Endothelial cell of umbilical vein (primary cell): ENCODE data around the gene CSGALNACT2. TPM values are rescaled to one million over a fixed set of nuclear protein-coding genes. Genes with fewer than 3 reads are reported as not detected.

ENCODE experiments used
- BruUV-seq: library from RNA; stranded (reverse); fragments of 400-500 nt; replicated peaks from 2 replicates; lab custom pipeline; 2021; lab: Mats Ljungman, UMichigan
- CTCF ChIA-PET: fragments of 300-600, 350-600 bp; sonication (Branson Sonifier 250); formaldehyde crosslinking; loops from one replicate; lab custom pipeline; 2021; ENCODE audit warnings: antibody characterized with exemption, inconsistent platforms; lab: Charles Lee
- POLR2A ChIA-PET: fragments of 300-600, 350-600 bp; sonication (Branson Sonifier 250); formaldehyde crosslinking; loops from one replicate; lab custom pipeline; 2021; ENCODE audit warnings: antibody characterized with exemption, inconsistent platforms; lab: Charles Lee
- DNase-seq: peaks from one replicate; pipeline ENCODE4 v3.0.0-alpha.2; 2011; ENCODE audit warnings: low read depth, low spot score
- FAIRE-seq: peaks from 2 replicates; lab custom pipeline; 2011; peaks lifted over from hg19 to GRCh38; lab: Jason Lieb, UNC
- H2AFZ ChIP-seq: 2 replicates; pipeline ENCODE4 v1.6.0; 2012; ENCODE audit warnings: low read depth, low read length, control low read depth, inconsistent platforms
- H3K27ac ChIP-seq: 2 replicates; pipeline ENCODE4 v1.5.1; 2011; ENCODE audit warnings: low read depth, mild to moderate bottlenecking, control low read depth, low read length, moderate library complexity; ENCODE audit not compliant: insufficient read depth
- H3K27me3 ChIP-seq, 2 experiments: 2 replicates each; pipeline versions ENCODE4 v1.6.0 to v1.6.1; 2011; ENCODE audit warnings: low read length in 2 of 2, mixed read lengths in 1 of 2; ENCODE audit not compliant: control insufficient read depth in 2 of 2, insufficient read depth in 2 of 2
- H3K36me3 ChIP-seq, 2 experiments: 2 replicates in 1 of 2; 3 replicates in 1 of 2; pipeline ENCODE4 v1.5.1; 2011; ENCODE audit warnings: low read length in 2 of 2, mild to moderate bottlenecking in 1 of 2, moderate library complexity in 1 of 2; ENCODE audit not compliant: control insufficient read depth in 2 of 2, insufficient read depth in 2 of 2; ENCODE audit errors: extremely low read depth in 1 of 2
- H3K4me1 ChIP-seq: 3 replicates; pipeline ENCODE4 v1.5.1; 2011; ENCODE audit warnings: mild to moderate bottlenecking, low read length; ENCODE audit not compliant: control insufficient read depth, insufficient read depth; ENCODE audit errors: extremely low read depth
- H3K4me2 ChIP-seq: 2 replicates; pipeline ENCODE4 v1.6.1; 2011; ENCODE audit warnings: low read length, control low read depth, mixed read lengths; ENCODE audit not compliant: insufficient read depth
- H3K4me3 ChIP-seq, 3 experiments: fragments of 200-600 bp in 1 of 3; sonication (generic), shearing (Covaris generic) in 1 of 3; replicated peaks in 1 of 3; 2 replicates each; pipeline ENCODE4 v1.5.1; 2011 to 2016; ENCODE audit warnings: control low read depth in 3 of 3, low read length in 3 of 3, mild to moderate bottlenecking in 2 of 3, inconsistent platforms in 1 of 3, low read depth in 1 of 3, moderate library complexity in 1 of 3; ENCODE audit not compliant: insufficient read depth in 1 of 3
- H3K79me2 ChIP-seq: 2 replicates; pipeline ENCODE4 v1.6.0; 2012; ENCODE audit warnings: low read length, inconsistent platforms; ENCODE audit not compliant: control insufficient read depth, insufficient read depth
- H3K9ac ChIP-seq: replicated peaks from 2 replicates; pipeline ENCODE3; 2011; ENCODE audit warnings: low read length, control low read depth; ENCODE audit not compliant: insufficient read depth; ENCODE audit errors: extremely low read depth
- H3K9me1 ChIP-seq: replicated peaks from 3 replicates; pipeline ENCODE4 v1.6.0; 2011; ENCODE audit warnings: mild to moderate bottlenecking, low read length; ENCODE audit not compliant: control insufficient read depth, insufficient read depth; ENCODE audit errors: extremely low read depth
- H3K9me3 ChIP-seq: replicated peaks from 2 replicates; pipeline ENCODE4 v1.5.1; 2012; ENCODE audit warnings: low read length, inconsistent platforms; ENCODE audit not compliant: control insufficient read depth, insufficient read depth
- H4K20me1 ChIP-seq: replicated peaks from 2 replicates; pipeline ENCODE3; 2011; ENCODE audit warnings: mild to moderate bottlenecking, low read length; ENCODE audit not compliant: control insufficient read depth, insufficient read depth; ENCODE audit errors: extremely low read depth
- CTCF ChIP-seq, 2 donors: IDR thresholded peaks; 1 replicate in 1 of 2; 2 replicates in 1 of 2; pipeline ENCODE4 v1.5.1; 2011; ENCODE audit warnings: low read length in 2 of 2, mild to moderate bottlenecking in 2 of 2, moderate library complexity in 2 of 2, control low read depth in 1 of 2, inconsistent platforms in 1 of 2, low read depth in 1 of 2; ENCODE audit not compliant: insufficient read depth in 1 of 2; ENCODE audit errors: extremely low read depth in 1 of 2
- EZH2 ChIP-seq: IDR thresholded peaks from 2 replicates; pipeline ENCODE4 v1.6.1; 2012; ENCODE audit warnings: borderline replicate concordance, low read depth, mild to moderate bottlenecking, moderate library complexity, low read length, inconsistent platforms; ENCODE audit not compliant: severe bottlenecking
- FOS ChIP-seq: IDR thresholded peaks from 2 replicates; pipeline ENCODE4 v1.6.1; 2011; ENCODE audit warnings: mild to moderate bottlenecking, low read length, moderate library complexity, borderline replicate concordance; ENCODE audit not compliant: insufficient read depth
- GATA2 ChIP-seq: IDR thresholded peaks from 2 replicates; pipeline ENCODE4 v1.7.0; 2011; ENCODE audit warnings: low read depth, mild to moderate bottlenecking, moderate library complexity, mixed read lengths, low read length; ENCODE audit not compliant: insufficient read length, insufficient read depth
- JUN ChIP-seq: IDR thresholded peaks from 2 replicates; pipeline ENCODE4 v1.6.1; 2011; ENCODE audit warnings: borderline replicate concordance, low read depth; ENCODE audit not compliant: insufficient read length, insufficient read depth
- MAX ChIP-seq: IDR thresholded peaks from 2 replicates; pipeline ENCODE4 v1.6.1; 2011; ENCODE audit not compliant: insufficient read depth, insufficient read length
- MYC ChIP-seq: IDR thresholded peaks from one replicate; pipeline ENCODE4 v1.6.1; 2011; ENCODE audit warnings: mild to moderate bottlenecking, low read depth, low read length
- POLR2A ChIP-seq: IDR thresholded peaks from 2 replicates; pipeline ENCODE4 v1.6.1; 2012; ENCODE audit warnings: low read depth, mild to moderate bottlenecking, control low read depth, low read length
- POLR2AphosphoS5 ChIP-seq: IDR thresholded peaks from 2 replicates; pipeline ENCODE4 v1.6.1; 2012; ENCODE audit warnings: low read depth, mild to moderate bottlenecking, control low read depth, low read length, moderate library complexity; ENCODE audit not compliant: insufficient read depth
- dilution Hi-C: fragments of 300-500 bp; cut with MboI; formaldehyde crosslinking; loops from one replicate; pipeline ENCODE4 v1.15.0; 2019; ENCODE audit warnings: low sequenced_read_pairs; ENCODE audit not compliant: extremely low pct_ligation_motif_present
- intact Hi-C: fragments of 100-400 bp; cut with micrococcal nuclease; formaldehyde crosslinking; loops from one replicate; pipeline ENCODE4 v1.10.0; 2022
- polyA plus RNA-seq, 4 experiments: library from polyadenylated mRNA; depleted of rRNA in 3 of 4; stranded (reverse) in 3 of 4; unstranded in 1 of 4; fragments of >200 nt; gene quantifications; 2 replicates each; pipeline versions ENCODE4 v1.2.1 to v1.2.3, GENCODE V29; 2011 to 2012; ENCODE audit warnings: missing spikeins in 1 of 4
- total RNA-seq: library from RNA; stranded (reverse); gene quantifications from 2 replicates; pipeline ENCODE4 v1.2.3, GENCODE V29; 2021

CSGALNACT2 gene
- total and polyA plus RNA-seq, 2 donors (not counting 3 experiments of a cell fraction or from before 2014, with no cell fraction given), result 9.7 to 17.7 TPM

- ChIA-PET CTCF (no interaction called here), POLR2A (no interaction called here)
- Histone ChIP-seq H2AFZ (no peak overlapping the region), H3K36me3 (no peaks in the 10 kb centered on the region), H3K4me2 (no peak overlapping the region), H3K79me2 (no peaks in the 10 kb centered on the region), H3K4me3 (no peak overlapping the region), H3K27ac (no peak overlapping the region), H3K27me3 (no peaks in the 10 kb centered on the region), H4K20me1 (no peaks in the 10 kb centered on the region), H3K9ac (no peak overlapping the region), H3K9me1 (no peaks in the 10 kb centered on the region), H3K9me3 (no peaks in the 10 kb centered on the region), H3K4me1 (no peaks in the 10 kb centered on the region)
- no peak for DNase-seq
- TF ChIP-seq JUN (no peak), POLR2A (no peak), GATA2 (no peak), MAX (no peak), POLR2AphosphoS5 (no peak), MYC (no peak)
- intact Hi-C loops (no loop called here), dilution Hi-C loops (no loop called here)
- no TSS peak for BruUV-seq
- FAIRE-seq, result no peak
Measured at GRCh38 chr10:43208147-43209073, 70.2 kb downstream of the CSGALNACT2 start.

GRCh38 chr10:43209074-43209455 is 70.8 kb downstream of the CSGALNACT2 start:
- ChIA-PET POLR2A (no interaction called here), CTCF (no interaction called here)
- Histone ChIP-seq H3K27me3 (no peaks in the 10 kb centered on the region), H3K36me3 (no peaks in the 10 kb centered on the region), H3K4me2 (no peak overlapping the region), H3K9me1 (no peaks in the 10 kb centered on the region), H3K79me2 (no peaks in the 10 kb centered on the region), H3K27ac (no peak overlapping the region), H4K20me1 (no peaks in the 10 kb centered on the region), H3K9me3 (no peaks in the 10 kb centered on the region), H2AFZ (no peak overlapping the region), H3K9ac (no peak overlapping the region), H3K4me1 (no peaks in the 10 kb centered on the region), H3K4me3 (no peak overlapping the region)
- FAIRE-seq, result no peak
- dilution Hi-C loops, result no loop called here
- no TSS peak for BruUV-seq
- intact Hi-C loops, result no loop called here
- no peak for TF ChIP-seq POLR2AphosphoS5
- no peak for TF ChIP-seq POLR2A
- no peak for TF ChIP-seq EZH2
- no peak for TF ChIP-seq CTCF (IDR thresholded peaks at IDR 0.05; ENCODE audit: extremely low read depth in 1 of 2, insufficient read depth in 1 of 2, low read depth in 1 of 2, low read length in 2 of 2)
- TF ChIP-seq GATA2, result no peak
- TF ChIP-seq MAX, result no peak
- TF ChIP-seq JUN, result no peak
- no peak for TF ChIP-seq MYC
- TF ChIP-seq FOS, result no peak
- DNase-seq, result no peak
